Stimulated activated CD4-positive, alpha-beta T cell treated with anti-CD3 and anti-CD28 coated beads, Interleukin-1b, Interleukin-23, amount 100 ng/mL, for 4 hours (primary cell): ENCODE data around the gene MUCL1.

Experiments
- DNase-seq, 2 donors: peaks; one replicate each; pipeline ENCODE4 v3.0.0-alpha.2; 2020; ENCODE audit warnings: low read depth in 2 of 2

The MUCL1 gene

DNA sequence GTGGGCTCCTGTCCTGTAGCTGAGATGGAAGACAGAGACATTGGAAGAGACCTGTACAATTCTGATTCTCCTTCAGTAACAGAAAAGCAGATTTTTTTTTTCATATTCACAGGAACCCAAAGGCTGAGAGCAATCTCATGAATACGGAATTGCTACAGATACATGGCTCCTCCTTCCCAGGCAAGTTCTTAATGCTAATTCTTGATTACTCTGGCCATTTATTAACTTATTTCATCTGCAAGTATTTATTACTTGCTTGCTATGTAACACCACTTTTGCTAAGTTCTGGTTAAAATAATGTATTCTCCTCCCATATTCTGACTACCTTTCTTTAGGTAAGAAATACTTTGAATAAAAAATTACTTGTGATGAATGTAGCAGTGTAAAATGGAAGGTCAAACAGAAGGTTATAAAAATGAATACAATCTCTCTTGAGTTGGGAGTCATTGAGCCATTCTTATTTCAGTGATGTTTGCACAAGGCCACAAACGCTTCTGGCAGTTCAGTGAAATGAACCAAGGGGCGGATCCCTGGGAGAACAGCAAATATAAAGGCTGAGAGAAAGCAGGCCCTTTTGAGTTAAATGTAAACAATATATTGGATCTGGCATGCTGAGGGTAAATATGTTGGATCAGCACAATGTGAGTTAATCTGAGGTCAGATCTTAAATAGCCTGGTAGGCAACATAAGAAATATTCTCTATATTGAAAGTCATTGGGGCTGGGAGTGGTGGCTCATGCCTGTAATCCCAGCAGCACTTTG, 37.6 kb downstream of the MUCL1 start:
- no peak for DNase-seq
